Right lobe of liver (tissue), 4 donors: Measurements from ENCODE around the gene CAMKMT.

Experiments used
- POLR2A ChIP-seq: fragments of 450-650 bp; IDR thresholded peaks from one replicate; pipeline ENCODE4 v1.6.1; 2017; ENCODE audit warnings: antibody characterized with exemption, mild to moderate bottlenecking
- TF ChIP-seq, protein P1 (sequence below), 4 donors: fragments of 200-600 bp in 3 of 4; fragments of 450-650 bp in 1 of 4; IDR thresholded peaks; one replicate each; pipeline versions ENCODE4 v1.5.1 to v1.8.0; 2016 to 2022; ENCODE audit warnings: antibody characterized with exemption in 4 of 4, mild to moderate bottlenecking in 2 of 4
- donor health status: DM: no; HTN: no; CAD: no.
- donor health status: DM: no; HTN: no; CAD: no.
- donor health status: DM: no; HTN: yes; CAD: no.

GRCh38 chr2:44817673-44818335 is 456.1 kb downstream of the CAMKMT start:
- TF ChIP-seq, protein P1, sequence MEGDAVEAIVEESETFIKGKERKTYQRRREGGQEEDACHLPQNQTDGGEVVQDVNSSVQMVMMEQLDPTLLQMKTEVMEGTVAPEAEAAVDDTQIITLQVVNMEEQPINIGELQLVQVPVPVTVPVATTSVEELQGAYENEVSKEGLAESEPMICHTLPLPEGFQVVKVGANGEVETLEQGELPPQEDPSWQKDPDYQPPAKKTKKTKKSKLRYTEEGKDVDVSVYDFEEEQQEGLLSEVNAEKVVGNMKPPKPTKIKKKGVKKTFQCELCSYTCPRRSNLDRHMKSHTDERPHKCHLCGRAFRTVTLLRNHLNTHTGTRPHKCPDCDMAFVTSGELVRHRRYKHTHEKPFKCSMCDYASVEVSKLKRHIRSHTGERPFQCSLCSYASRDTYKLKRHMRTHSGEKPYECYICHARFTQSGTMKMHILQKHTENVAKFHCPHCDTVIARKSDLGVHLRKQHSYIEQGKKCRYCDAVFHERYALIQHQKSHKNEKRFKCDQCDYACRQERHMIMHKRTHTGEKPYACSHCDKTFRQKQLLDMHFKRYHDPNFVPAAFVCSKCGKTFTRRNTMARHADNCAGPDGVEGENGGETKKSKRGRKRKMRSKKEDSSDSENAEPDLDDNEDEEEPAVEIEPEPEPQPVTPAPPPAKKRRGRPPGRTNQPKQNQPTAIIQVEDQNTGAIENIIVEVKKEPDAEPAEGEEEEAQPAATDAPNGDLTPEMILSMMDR (IDR thresholded peaks at IDR 0.05), result no peak
- TF ChIP-seq POLR2A, result no peak
